GM12891 (cell line): ENCODE measurements around the gene HSD17B2.

ENCODE experiments used
- PAX5 ChIP-seq: IDR thresholded peaks from 2 replicates; pipeline ENCODE4 v1.6.1; 2011; ENCODE audit warnings: low read length, moderate library complexity, mild to moderate bottlenecking; ENCODE audit not compliant: insufficient read depth, severe bottlenecking
- POLR2A ChIP-seq: IDR thresholded peaks from 2 replicates; pipeline ENCODE4 v1.6.1; 2011; ENCODE audit warnings: low read depth, low read length, control low read depth
- POLR2AphosphoS5 ChIP-seq: IDR thresholded peaks from 2 replicates; pipeline ENCODE4 v1.6.1; 2011; ENCODE audit warnings: low read depth, low read length, control low read depth
- POU2F2 ChIP-seq: IDR thresholded peaks from 2 replicates; pipeline ENCODE4 v1.6.1; 2011; ENCODE audit warnings: low read depth, mild to moderate bottlenecking, control low read depth, low read length, moderate library complexity
- SPI1 ChIP-seq: IDR thresholded peaks from 2 replicates; pipeline ENCODE4 v1.6.1; 2011; ENCODE audit warnings: low read depth, low read length, control low read depth
- TAF1 ChIP-seq: IDR thresholded peaks from 2 replicates; pipeline ENCODE4 v1.6.1; 2011; ENCODE audit warnings: low read depth, low read length, control low read depth

DNA sequence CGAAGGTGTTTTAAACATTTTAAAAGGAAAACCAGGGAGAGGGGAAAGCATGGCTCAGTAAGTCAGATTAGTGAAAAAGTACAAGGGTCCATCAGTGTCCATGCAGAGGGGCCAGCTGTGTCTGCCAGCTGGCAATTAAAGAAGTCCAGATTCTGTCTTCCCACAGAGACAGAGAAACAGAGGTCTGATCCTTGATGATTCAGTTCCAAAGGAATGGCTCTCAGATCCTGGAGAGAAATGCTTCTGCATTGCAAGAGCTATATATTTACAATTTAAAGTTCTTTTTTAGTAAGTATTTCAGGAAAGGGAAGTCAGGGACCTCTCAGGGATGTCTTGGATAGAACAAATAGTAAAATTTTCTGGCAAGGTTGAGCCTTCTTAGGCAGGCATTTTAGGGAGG, 56.2 kb downstream of the HSD17B2 start:
- TF ChIP-seq POLR2A (no peak), TAF1 (no peak), POLR2AphosphoS5 (no peak), POU2F2 (no peak), PAX5 (no peak), SPI1 (no peak)
